AG04449 (cell line): ENCODE data around the gene NAIP.
"Not testable (repeated sequence)": the region's sequence is repeated elsewhere in the genome, so short reads cannot be mapped to it uniquely, and the experiment has no call there.

Source experiments
- CTCF ChIA-PET: fragments of 350-600 bp; formaldehyde crosslinking; extraction: SDS; loops from one replicate; lab custom pipeline; 2021; ENCODE audit warnings: antibody characterized with exemption; lab: Yijun Ruan, JAX
- POLR2A ChIA-PET: fragments of 400-600, 350-600 bp; formaldehyde crosslinking; extraction: SDS; loops from one replicate; lab custom pipeline; 2020; ENCODE audit warnings: antibody characterized with exemption, inconsistent platforms; lab: Yijun Ruan, JAX
- DNase-seq: peaks from one replicate; pipeline ENCODE4 v3.0.0-alpha.2; 2010; ENCODE audit warnings: low read depth, low spot score
- H3K4me3 ChIP-seq: 2 replicates; pipeline ENCODE4 v1.5.1; 2011; ENCODE audit warnings: low read depth, mild to moderate bottlenecking, control low read depth, low read length
- TF ChIP-seq, protein P1 (sequence below): IDR thresholded peaks from one replicate; pipeline ENCODE4 v1.5.1; 2011; ENCODE audit warnings: mild to moderate bottlenecking, moderate library complexity, low read length, control low read depth, inconsistent platforms; ENCODE audit not compliant: insufficient read depth; ENCODE audit errors: missing control alignments

NAIP gene, protein sequence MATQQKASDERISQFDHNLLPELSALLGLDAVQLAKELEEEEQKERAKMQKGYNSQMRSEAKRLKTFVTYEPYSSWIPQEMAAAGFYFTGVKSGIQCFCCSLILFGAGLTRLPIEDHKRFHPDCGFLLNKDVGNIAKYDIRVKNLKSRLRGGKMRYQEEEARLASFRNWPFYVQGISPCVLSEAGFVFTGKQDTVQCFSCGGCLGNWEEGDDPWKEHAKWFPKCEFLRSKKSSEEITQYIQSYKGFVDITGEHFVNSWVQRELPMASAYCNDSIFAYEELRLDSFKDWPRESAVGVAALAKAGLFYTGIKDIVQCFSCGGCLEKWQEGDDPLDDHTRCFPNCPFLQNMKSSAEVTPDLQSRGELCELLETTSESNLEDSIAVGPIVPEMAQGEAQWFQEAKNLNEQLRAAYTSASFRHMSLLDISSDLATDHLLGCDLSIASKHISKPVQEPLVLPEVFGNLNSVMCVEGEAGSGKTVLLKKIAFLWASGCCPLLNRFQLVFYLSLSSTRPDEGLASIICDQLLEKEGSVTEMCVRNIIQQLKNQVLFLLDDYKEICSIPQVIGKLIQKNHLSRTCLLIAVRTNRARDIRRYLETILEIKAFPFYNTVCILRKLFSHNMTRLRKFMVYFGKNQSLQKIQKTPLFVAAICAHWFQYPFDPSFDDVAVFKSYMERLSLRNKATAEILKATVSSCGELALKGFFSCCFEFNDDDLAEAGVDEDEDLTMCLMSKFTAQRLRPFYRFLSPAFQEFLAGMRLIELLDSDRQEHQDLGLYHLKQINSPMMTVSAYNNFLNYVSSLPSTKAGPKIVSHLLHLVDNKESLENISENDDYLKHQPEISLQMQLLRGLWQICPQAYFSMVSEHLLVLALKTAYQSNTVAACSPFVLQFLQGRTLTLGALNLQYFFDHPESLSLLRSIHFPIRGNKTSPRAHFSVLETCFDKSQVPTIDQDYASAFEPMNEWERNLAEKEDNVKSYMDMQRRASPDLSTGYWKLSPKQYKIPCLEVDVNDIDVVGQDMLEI (N-terminal part only)

DNA sequence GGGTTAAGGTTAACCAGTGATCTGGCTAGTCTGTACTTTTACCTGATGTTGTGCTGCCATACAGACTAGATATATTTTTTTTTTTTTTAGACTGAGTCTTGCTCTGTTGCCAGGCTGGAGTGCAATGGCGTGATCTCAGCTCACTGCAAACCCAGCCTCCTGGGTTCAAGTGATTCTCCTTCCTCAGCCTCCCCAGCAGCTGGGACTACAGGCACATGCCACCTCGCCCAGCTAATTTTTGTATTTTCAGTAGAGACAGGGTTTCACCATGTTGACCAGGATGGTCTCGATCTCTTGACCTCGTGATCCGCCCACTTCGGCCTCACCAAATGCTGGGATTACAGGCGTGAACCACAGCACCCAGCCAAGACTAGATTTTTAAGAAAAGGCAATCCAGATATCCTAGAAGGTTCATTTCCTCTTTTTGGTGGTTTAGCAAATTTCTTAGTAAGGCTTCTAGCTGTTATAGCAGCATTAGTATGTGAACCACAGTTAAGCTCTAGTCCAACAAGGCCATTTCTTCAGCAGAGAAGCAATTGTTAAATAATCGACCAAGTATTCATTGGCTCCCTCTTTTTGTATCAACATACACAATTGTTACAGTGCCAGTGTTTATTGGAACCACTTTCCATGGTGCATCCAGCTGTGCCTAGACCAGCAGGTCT, at the start of gene NAIP:
Gene NAIP (minus strand): TSS at position 51 of the 665 bp plus-strand sequence. CDS start 12,424 bp downstream, outside the sequence.
- H3K4me3 ChIP-seq, CTCF ChIA-PET, POLR2A ChIA-PET, DNase-seq: not testable (repeated sequence)

DNA sequence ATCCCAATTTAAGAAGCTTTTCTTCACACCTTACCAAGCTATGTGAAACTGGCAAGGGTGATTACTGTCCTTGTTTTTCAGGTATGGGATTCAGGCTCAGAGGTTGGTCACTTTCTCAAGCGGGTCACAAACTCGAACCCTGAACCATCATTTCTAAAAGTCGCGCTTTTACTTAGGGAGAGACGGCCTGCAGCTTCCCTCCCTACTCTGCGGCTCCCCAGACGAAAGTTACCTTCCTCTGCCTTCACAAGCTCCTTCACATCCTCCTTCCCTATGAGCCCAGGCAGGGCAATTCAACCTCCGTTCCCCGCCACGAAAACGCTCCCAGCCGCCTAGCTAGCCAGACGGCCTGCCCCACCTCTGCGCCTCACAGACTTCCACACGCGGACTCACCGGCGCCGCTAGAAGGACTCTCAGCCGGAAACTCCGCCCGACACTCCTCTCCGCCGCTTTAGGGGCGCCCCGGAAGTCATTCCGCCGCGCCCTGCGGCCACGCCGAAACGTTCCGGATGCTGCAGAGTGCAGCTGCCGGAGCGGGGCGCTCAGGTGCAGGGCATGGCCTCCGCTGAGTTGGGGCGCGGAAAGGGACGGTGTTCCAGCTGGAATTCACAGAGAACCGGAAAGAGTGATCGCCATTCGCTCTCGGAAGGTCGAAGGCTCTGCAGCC, 42.3 kb upstream of the NAIP start, which contains the start of gene GTF2H2:
Gene GTF2H2 (minus strand): TSS at position 415 of the 667 bp plus-strand sequence. CDS start 4,913 bp downstream, outside the sequence.
- DNase-seq, CTCF ChIA-PET, H3K4me3 ChIP-seq, POLR2A ChIA-PET: not testable (repeated sequence)

DNA sequence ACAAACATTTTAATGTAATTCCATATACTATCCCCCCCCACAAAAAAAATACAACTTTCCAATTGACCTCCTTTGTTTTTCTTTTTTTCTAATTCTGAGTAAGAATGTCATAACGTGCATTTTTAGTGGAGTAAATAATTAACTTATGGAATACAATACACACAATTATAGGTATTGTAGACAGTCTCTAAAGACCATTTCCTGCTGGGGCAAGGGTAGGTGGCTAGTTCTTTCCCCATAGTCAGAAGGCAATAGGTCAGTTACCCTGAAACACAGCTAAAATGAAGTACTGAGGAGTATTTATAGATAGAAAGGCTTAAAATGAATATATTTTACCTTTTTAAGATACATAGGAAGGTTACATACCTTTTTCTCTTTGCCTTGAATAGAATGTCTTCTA, 36.2 kb upstream of the NAIP start:
- DNase-seq, CTCF ChIA-PET, POLR2A ChIA-PET: not testable (repeated sequence)

DNA sequence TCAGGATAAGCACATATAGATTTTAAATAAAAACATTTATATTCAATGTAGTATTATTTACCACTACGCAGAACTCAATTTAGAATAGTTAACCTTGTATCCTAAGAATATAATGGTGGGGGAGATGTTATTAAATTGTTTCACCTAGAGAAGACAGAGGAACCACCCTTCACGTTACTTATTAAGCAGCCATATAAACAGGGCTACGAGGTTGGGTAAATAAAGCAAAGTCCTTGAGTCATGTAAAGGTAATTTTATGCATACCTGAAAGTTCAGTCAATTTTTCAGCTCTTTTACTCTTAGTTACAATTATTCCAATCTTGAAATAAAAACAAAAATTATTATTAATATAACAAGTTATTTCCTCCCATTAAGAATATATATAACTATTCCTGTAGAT, 34.3 kb upstream of the NAIP start:
- H3K4me3 ChIP-seq, DNase-seq, POLR2A ChIA-PET, CTCF ChIA-PET: not testable (repeated sequence)

More for the DNA sequence above, 36.2 kb upstream of the NAIP start:
- not testable (repeated sequence) for H3K4me3 ChIP-seq

DNA sequence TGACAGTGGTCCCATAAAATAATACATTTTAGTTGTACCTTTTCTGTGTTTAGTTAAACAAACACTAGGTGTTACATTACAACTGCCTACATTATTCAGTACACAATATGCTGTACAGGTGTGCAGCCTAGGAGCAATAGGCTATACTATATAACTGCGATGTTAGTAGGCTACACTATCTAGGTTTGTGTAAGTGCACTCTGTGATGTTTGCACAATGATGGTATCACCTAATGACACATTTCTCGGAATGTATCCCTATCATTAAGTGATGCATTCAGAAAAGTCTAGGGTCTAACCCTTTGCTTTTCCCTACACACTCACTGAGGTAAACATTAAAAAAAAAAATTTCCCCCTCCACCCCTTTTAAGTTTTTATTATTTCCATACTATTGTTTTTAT, 19.7 kb upstream of the NAIP start:
- CTCF ChIA-PET, DNase-seq, POLR2A ChIA-PET, H3K4me3 ChIP-seq: not testable (repeated sequence)

DNA sequence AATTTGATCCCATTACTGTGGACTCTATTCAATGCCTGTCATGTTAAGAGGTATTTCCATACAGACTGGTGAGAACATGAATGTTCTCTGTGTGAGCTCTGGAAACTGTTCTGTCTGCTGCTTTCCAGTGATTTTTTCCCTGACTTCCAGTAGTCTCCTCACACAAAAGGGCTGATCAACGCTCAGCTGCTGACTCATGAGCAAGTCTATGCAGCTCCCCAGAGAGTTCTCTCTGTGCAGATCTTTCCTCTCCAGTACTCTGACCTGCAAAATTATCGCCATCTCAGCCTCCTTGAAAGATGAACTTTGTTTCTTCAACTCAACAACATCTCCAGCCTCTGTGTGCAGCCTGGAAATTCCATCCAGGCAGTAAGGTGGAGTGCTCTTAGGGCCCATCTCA, 19.0 kb upstream of the NAIP start:
- H3K4me3 ChIP-seq, DNase-seq, POLR2A ChIA-PET, CTCF ChIA-PET: not testable (repeated sequence)

DNA sequence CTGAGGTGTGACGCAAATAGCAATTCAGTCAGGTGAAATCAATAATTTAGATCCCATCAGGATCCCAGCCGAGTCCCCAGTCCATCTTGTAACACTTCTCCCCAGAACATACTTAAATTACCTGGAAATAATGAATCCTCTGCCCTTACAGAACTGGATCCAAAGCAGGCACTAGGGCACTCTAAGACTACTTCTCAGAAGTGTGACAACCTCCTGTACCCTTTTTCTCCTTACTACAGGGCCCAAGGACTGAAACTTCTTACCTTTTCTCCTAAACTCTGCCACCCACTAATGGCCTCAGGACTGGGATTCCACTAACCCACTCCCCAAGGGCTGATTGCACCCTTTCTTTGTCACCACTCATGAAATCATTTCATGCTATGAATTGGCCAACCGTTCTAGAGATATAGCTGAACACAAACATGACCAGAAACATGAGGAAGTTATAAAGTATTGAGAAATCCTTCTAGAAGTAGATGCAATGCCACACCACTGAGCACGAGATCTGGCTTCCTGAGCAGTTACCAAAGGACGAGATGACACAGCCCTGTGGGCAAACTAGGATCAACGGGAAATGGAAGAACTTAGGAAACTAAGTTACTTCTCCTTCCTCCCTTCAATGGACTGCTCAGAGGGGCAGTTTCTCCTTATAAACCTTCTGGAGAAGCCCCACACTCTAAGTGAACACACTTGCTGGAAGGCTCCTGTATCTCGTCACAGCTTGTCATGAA, 6.1 kb upstream of the NAIP start:
- POLR2A ChIA-PET, CTCF ChIA-PET, DNase-seq, H3K4me3 ChIP-seq: not testable (repeated sequence)

DNA sequence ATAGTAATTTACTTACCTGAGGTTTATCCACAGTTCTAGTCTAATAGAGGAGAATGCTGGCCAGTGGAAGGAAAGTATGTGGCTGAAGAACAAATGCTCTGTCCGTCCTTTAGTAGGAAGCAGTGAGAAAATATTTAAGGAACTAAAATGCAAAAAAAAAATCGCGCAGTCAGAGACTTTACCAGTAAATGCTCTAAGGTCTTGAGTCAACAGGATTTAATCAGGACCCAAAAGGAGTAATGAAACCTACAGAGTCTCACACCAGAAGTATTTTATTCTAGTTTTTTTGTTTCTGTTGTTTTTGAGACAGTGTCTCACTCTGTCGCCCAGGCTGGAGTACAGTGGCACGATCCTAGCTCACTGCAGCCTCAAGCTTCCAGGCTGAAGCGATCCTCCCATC, 4.5 kb downstream of the NAIP start:
- DNase-seq, CTCF ChIA-PET, POLR2A ChIA-PET, H3K4me3 ChIP-seq: not testable (repeated sequence)

DNA sequence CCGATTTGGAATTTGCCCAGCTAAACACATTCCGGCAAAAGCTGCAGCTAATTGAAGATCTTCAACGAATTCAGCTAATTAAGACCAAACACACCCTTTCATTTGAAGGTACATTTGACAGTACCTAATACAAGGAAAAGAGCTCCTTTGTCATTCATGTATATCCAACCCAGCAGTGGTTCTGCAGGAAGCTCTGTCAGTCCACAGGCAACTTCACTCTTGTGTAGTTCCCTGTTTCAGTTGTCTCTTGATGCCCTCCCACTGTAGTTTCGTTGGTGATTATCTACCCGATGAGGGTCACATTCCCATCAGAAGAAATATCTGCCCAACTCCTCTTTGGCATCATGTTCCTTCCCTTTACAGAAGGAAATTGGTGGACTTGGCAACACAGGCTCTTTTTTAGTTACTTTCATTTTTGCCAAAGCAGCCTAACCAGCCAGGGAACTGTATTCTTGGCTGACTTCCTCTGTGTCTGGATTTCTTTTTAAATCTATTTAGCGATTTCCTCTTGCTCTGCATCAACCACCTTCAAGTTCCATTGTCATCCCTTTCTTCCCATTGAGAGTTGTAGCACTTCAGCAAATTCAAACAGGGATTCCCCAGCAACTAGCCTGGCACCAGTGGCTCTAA, 6.6 kb downstream of the NAIP start:
- H3K4me3 ChIP-seq, POLR2A ChIA-PET, DNase-seq, CTCF ChIA-PET: not testable (repeated sequence)

DNA sequence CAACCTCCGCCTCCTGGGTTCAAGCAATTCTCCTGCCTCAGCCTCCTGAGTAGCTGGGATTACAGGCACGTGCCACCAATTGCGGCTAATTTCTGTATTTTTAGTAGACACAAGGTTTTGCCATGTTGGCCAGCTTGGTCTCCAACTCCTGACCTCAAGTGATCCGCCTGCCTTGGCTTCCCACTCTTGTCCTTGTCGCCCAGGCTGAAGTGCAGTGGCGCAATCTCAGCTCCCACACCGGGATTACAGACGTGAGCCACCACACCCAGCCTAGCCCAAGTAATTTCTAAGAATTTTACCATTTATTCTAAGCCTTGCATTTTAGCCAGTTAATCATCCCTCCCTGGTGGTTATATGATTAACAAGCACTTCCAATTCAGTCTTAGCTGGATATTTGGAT, 11.0 kb downstream of the NAIP start:
- ChIA-PET POLR2A (no interaction called here), CTCF (no interaction called here)
- H3K4me3 ChIP-seq = no peak overlapping the region
- TF ChIP-seq, protein P1, sequence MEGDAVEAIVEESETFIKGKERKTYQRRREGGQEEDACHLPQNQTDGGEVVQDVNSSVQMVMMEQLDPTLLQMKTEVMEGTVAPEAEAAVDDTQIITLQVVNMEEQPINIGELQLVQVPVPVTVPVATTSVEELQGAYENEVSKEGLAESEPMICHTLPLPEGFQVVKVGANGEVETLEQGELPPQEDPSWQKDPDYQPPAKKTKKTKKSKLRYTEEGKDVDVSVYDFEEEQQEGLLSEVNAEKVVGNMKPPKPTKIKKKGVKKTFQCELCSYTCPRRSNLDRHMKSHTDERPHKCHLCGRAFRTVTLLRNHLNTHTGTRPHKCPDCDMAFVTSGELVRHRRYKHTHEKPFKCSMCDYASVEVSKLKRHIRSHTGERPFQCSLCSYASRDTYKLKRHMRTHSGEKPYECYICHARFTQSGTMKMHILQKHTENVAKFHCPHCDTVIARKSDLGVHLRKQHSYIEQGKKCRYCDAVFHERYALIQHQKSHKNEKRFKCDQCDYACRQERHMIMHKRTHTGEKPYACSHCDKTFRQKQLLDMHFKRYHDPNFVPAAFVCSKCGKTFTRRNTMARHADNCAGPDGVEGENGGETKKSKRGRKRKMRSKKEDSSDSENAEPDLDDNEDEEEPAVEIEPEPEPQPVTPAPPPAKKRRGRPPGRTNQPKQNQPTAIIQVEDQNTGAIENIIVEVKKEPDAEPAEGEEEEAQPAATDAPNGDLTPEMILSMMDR = no peak
- no peak for DNase-seq
